ENCODE data around the gene SMOC1. TPM values are rescaled to one million over a fixed set of nuclear protein-coding genes. Genes with fewer than 3 reads are reported as not detected.

Gene SMOC1
- total and polyA plus RNA-seq, 2 donors (not counting 1 experiment from before 2014, with no cell fraction given), result 0.06 TPM; not detected in 1

- Histone ChIP-seq H3K9ac (ENCODE audit: insufficient read depth, low read length) (no peak overlapping the region), H3K9me3 (ENCODE audit: control insufficient read depth, insufficient read depth, low read depth, low read length) (no peaks in the 10 kb centered on the region), H2AFZ (ENCODE audit: low read length) (no peak overlapping the region), H3K79me2 (ENCODE audit: control insufficient read depth, insufficient read depth, low read length) (no peaks in the 10 kb centered on the region), H3K4me1 (ENCODE audit: control insufficient read depth, extremely low read depth, insufficient read depth, low read length) (no peaks in the 10 kb centered on the region), H3K4me2 (ENCODE audit: extremely low read depth, insufficient read depth, low read length) (no peak overlapping the region), H3K36me3 (ENCODE audit: control insufficient read depth, insufficient read depth, low read length) (no peaks in the 10 kb centered on the region), H3K27ac (ENCODE audit: insufficient read depth, low read length) (no peak overlapping the region), H4K20me1 (ENCODE audit: control insufficient read depth, extremely low read depth, insufficient read depth, low read length) (no peaks in the 10 kb centered on the region), H3K27me3 (ENCODE audit: control insufficient read depth, insufficient read depth, low read length) (no peaks in the 10 kb centered on the region), H3K4me3 (replicated peaks in 1 of 4; ENCODE audit: control extremely low read depth in 1 of 4, insufficient read depth in 1 of 4, low read depth in 3 of 4, low read length in 4 of 4) (no peak overlapping the region)
- DNase-seq (ENCODE audit: low read depth in 2 of 2), result no peak
- TF ChIP-seq EZH2 (IDR thresholded peaks at IDR 0.05; ENCODE audit: low read length, missing control alignments) (no peak), CTCF (conservative IDR thresholded peaks at IDR 0.05 in 1 of 2, IDR thresholded peaks at IDR 0.05 in 1 of 2; ENCODE audit: low read depth in 1 of 2, low read length in 2 of 2) (no peak)
Observed at GRCh38 chr14:70020352-70021170, 141.3 kb downstream of the SMOC1 start.

GRCh38 chr14:70021548-70022220, 142.5 kb downstream of the SMOC1 start:
- Histone ChIP-seq H3K4me2 (ENCODE audit: extremely low read depth, insufficient read depth, low read length) (no peak overlapping the region), H3K27ac (ENCODE audit: insufficient read depth, low read length) (no peak overlapping the region), H4K20me1 (ENCODE audit: control insufficient read depth, extremely low read depth, insufficient read depth, low read length) (no peaks in the 10 kb centered on the region), H3K36me3 (ENCODE audit: control insufficient read depth, insufficient read depth, low read length) (no peaks in the 10 kb centered on the region), H3K4me1 (ENCODE audit: control insufficient read depth, extremely low read depth, insufficient read depth, low read length) (no peaks in the 10 kb centered on the region), H3K4me3 (replicated peaks in 1 of 4; ENCODE audit: control extremely low read depth in 1 of 4, insufficient read depth in 1 of 4, low read depth in 3 of 4, low read length in 4 of 4) (no peak overlapping the region), H3K9me3 (ENCODE audit: control insufficient read depth, insufficient read depth, low read depth, low read length) (no peaks in the 10 kb centered on the region), H3K79me2 (ENCODE audit: control insufficient read depth, insufficient read depth, low read length) (no peaks in the 10 kb centered on the region), H3K9ac (ENCODE audit: insufficient read depth, low read length) (no peak overlapping the region), H3K27me3 (ENCODE audit: control insufficient read depth, insufficient read depth, low read length) (no peaks in the 10 kb centered on the region), H2AFZ (ENCODE audit: low read length) (no peak overlapping the region)
- DNase-seq (ENCODE audit: low read depth in 2 of 2), result no peak
- TF ChIP-seq EZH2 (IDR thresholded peaks at IDR 0.05; ENCODE audit: low read length, missing control alignments), result no peak
- TF ChIP-seq CTCF (conservative IDR thresholded peaks at IDR 0.05 in 1 of 2, IDR thresholded peaks at IDR 0.05 in 1 of 2; ENCODE audit: low read depth in 1 of 2, low read length in 2 of 2), result no peak

GRCh38 chr14:70022771-70023445, 143.7 kb downstream of the SMOC1 start:
- Histone ChIP-seq H2AFZ (ENCODE audit: low read length) (no peak overlapping the region), H3K36me3 (ENCODE audit: control insufficient read depth, insufficient read depth, low read length) (no peaks in the 10 kb centered on the region), H4K20me1 (ENCODE audit: control insufficient read depth, extremely low read depth, insufficient read depth, low read length) (no peaks in the 10 kb centered on the region), H3K4me3 (replicated peaks in 1 of 4; ENCODE audit: control extremely low read depth in 1 of 4, insufficient read depth in 1 of 4, low read depth in 3 of 4, low read length in 4 of 4) (no peak overlapping the region), H3K27ac (ENCODE audit: insufficient read depth, low read length) (no peak overlapping the region), H3K4me1 (ENCODE audit: control insufficient read depth, extremely low read depth, insufficient read depth, low read length) (no peaks in the 10 kb centered on the region), H3K9me3 (ENCODE audit: control insufficient read depth, insufficient read depth, low read depth, low read length) (no peaks in the 10 kb centered on the region), H3K79me2 (ENCODE audit: control insufficient read depth, insufficient read depth, low read length) (no peaks in the 10 kb centered on the region), H3K4me2 (ENCODE audit: extremely low read depth, insufficient read depth, low read length) (no peak overlapping the region), H3K27me3 (ENCODE audit: control insufficient read depth, insufficient read depth, low read length) (no peaks in the 10 kb centered on the region), H3K9ac (ENCODE audit: insufficient read depth, low read length) (no peak overlapping the region)
- TF ChIP-seq CTCF (conservative IDR thresholded peaks at IDR 0.05 in 1 of 2, IDR thresholded peaks at IDR 0.05 in 1 of 2; ENCODE audit: low read depth in 1 of 2, low read length in 2 of 2), result no peak
- TF ChIP-seq EZH2 (IDR thresholded peaks at IDR 0.05; ENCODE audit: low read length, missing control alignments), result no peak
- no peak for DNase-seq (ENCODE audit: low read depth in 2 of 2)

Data from fibroblast of lung (primary cell).